Measurements from ENCODE around the gene GALC.

GALC gene

DNA sequence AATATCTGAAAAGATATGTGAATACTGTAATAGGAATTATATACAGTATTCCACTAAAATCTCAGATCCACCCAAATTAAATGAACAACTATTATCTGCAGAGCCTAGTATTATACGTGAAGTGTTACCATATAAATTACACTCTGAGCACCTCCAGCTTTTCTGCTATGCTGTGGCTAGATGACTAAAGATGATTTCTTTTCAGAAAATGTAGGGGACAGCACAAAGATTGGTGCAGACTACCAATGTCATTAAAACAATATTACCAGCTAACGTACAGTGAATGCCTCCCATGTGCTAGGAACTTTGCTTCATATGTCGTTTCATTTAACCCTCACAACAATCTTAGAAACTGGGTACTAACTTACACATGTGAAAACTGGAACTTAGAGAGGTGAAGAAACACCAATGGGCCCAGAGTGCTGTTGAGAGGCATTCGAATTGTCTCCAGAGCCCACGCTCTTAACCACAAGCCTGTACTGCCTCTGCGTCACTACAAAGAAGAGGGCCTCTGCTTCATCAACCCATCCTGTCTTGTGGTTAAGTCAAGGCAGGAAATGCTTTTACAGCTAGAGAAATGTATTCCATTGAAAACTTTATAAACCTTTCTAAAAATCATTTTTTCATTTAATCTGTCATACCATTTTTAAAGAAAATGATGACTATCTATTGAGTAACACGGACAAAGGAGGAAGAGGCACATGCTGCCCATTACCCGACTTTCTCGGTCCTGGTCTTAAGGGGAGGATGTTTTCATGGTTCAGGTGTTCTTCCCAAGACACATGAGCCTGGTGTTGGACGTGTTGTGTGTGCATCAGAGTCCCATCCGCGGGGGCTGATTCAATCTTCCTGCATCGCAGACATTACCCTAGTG, 13.2 kb upstream of the GALC start:
- no peak for DNase-seq (ENCODE audit: low spot score)

DNA sequence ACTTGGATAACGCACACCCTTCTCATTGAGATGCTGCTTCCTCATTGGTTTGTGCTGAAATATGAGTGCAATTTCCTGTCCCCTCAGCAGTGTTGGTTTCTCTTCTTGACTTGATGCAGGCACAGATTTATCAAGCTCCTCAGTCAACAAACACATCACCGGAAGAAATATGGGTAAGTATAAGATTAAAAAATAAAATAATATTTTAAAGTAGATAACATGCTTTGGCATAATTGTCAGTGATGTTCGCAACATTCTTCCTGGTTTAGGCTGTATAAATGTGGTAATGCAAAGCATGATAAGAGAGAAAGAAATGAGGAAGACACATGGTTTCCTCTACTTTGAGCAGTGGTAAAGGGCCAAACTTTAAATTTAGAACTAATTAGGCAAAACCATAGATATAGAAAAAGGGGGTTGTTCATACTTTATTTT, 12.1 kb upstream of the GALC start, which contains the start of gene GPR65:
Gene GPR65, plus strand, starts transcription at position 86 of the 432 bp plus-strand sequence. CDS start 5,713 bp downstream, outside the sequence.
- peak; percentile 10 for DNase-seq (ENCODE audit: low spot score)

DNA sequence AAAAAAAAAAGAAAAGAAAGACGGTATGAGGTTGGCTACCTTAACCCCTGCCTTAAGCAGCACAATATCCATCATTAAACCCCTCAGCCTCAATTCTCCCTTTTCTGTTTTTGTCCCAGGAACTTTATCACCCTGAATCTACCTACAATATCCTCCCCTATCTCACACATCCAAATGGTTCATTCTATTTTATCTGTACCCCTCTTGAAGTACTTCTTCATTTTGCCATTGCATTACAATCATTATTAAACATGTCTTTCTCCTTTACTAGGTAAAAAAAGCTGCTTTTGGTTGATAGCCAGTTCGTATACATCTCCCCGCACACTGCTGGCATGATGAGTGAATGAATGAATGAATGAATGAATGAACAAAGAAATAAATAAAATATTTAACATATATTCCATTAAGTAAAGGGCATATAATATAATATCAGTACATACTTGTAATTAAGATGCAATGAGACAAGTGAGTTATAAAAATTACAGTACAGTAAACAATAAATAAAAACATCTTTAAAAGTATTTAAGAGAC, 11.6 kb upstream of the GALC start:
- DNase-seq (ENCODE audit: low spot score): no peak

DNA sequence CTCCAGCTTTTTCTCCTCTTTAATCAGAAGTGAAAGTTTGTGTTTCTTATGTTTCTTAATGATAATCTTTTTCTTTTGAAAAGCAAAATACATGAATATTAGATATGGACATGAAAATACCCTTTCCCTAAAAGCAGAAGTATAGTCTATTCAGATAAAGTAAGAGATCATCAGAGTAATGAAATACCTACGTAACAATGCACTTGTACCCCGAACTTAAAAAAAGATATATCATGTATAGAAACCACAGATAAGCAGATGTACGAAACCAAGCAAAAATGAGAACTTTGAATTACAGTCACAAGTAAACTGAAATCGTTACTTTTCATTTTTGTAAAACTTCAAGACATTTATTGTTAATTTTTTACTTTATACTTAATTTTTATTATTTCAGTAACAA, 10.4 kb upstream of the GALC start:
- DNase-seq (ENCODE audit: low spot score): no peak

DNA sequence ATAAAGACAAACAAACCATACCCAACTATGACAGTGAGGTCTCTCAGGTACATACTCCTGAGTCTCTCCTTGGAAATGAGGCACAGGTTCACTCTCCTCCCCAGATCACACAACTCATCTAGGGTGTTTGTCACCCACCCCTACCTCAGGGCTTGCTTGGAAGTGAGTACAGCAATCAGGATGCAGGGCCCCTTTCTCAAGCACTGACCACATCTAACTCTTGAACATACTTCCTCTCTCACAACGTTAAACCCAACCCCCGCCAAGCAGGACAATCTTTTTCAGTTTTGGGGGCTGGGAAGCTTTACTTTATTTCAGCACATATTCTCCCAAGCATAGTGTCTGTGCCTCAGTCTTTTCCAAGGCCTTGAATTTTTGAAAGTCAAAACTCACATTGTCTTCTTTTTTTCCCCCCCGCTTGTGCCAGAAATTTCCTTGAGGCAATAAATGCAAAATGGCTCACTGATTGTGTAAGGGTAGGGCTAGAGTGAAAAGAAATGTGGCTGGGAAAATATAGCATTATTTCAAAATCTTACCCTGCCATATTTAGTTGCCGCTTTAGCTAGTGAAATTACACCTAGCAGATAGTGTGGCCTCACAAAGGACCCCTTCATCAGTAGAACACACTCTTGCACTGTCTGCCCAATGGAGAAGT, 9.6 kb upstream of the GALC start:
- no peak for DNase-seq (ENCODE audit: low spot score)

DNA sequence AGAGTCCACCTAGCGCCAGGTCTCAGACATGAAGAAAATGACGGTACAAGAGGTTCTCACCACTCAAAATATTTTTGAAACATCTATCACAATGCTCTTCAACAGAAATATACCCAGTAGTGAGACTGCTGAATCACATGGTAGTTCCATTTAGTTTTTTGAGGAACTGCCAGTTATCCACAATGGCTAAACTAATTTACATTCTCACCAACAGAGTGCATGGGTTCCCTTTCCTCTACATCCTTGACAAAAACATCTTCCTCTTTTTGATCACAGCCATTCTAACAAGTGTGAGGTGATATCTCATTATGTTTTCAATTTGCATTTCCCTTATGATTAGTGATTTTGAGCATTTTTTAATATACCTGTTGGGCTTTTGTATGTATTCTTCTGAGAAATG, 6.3 kb upstream of the GALC start:
- no peak for DNase-seq (ENCODE audit: low spot score)

DNA sequence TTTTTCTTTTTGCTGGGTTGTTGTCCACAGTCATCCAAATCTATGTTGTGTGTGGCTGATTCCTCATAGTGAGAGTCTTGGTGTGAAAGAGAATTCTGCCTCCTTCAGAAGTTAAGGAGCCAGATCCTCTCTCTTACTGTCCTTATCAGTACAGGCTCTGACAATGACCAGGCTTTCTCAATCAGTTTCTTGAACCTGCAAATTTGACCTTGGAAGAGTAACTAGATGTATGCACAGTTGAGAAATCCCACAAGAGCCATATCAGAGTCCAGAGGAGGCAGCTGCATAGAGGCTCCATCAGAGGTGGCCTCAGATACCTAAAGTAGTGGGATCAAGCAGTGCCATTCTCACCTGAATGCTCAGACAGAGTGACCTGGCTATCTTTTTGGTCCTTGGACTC, 5.5 kb upstream of the GALC start:
- DNase-seq (ENCODE audit: low spot score): no peak

DNA sequence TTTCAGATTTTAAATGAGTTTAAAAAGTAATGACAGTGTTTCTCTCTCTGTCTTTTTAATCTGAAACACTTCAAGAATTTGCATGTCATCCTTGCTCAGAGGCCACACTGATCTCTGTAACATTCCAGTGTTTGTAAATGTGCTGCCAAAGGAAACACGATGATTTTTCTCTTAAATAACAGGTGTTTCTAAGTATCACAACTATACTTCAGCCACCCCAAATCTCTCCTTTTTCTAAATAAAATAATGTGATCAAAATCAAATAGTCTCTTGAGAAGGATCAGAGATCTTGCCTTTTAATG, 3.3 kb upstream of the GALC start:
- DNase-seq (ENCODE audit: low spot score): no peak

DNA sequence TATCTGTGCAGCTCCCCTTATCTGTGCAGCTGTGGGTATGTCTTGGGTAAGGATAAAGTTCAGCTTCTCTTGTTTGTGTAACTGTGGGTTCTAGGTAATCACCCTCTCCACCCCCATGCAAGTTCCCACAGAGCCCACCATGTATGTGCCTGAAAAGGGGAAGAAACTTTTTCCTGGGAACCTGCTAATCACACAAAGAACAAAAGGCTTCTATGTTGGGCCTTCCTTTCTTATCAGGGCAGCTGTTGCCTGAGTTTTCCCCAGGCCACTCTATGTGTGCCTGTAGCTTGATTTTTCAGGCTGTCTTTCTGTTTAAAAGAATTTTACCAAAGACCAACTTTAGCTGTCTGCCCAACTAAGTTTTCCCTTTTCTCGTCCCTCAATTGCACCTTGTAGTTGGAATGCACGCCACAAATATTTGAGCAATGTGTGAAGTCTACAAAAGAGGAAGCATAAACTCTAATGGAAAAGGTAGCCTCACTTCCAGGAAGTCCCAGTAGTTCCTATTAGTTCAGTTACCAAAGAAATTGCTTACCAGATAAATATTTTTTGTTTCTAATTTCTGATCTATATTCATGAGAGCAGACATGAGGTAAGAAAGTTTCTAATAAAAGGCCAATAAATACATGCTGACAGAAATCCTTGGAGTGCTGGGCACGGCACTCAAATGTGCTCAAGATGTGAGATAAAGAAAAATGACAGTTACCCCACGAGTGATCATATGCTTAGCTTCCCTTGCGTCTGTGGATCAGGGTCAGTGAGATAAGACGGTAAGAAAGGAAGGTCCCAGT, 2.7 kb upstream of the GALC start:
- DNase-seq (ENCODE audit: low spot score): no peak

DNA sequence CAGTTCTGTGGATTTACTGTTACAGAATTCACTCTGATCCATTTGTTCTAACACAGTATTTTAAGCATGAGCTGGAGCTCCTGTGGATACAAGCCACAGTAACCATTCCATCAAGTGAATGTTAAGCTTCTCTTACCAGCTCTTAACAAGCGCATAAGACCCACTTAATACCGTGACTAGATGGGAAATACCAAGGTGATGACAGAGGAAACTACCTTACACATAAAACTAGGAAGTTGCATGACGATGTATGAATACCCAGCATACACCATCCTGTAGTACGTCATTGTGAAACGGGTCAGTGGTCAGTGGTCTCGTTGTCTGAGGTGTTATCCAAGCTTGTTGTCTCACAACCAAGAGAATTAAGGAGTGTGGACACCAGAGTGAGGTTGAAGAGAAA, 2.0 kb upstream of the GALC start:
- DNase-seq (ENCODE audit: low spot score): no peak

DNA sequence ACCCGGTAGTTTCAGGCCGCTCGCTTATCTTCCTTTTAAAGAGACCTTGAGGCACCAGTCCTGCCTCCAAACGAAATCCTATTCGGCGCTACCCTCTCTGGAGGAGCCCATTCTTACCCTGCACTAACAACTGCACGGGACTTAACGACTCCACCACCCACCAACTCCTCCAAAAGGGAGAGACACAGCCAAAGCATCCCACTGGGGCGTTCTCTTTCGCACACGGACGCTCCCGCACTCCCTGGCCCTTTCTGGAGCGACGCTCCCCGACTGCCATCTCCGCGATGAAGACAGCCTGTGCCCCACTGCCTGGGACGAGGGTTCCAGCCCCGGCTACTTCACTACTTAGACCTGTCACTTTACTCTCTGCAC, 650 bp downstream of the GALC start:
- no peak for DNase-seq (ENCODE audit: low spot score)

DNA sequence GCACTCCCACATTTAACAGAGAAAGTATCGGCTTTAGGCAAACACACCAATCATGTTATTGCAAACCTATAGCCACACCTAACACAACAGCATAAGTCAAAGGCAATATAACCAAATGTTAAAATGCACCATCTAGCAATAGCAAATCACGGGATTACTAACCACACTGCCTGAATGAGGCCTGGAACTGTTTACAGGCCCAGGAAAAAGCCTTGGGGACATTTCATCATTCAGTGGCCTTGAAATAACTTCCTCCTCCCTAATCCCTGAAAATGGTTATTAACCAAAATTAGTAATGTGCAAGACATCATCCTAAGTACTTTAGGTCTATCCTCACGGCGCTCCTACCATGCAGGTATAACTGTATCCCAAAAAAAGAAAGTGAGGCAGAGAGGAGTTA, 2.3 kb downstream of the GALC start:
- DNase-seq (ENCODE audit: low spot score): no peak

DNA sequence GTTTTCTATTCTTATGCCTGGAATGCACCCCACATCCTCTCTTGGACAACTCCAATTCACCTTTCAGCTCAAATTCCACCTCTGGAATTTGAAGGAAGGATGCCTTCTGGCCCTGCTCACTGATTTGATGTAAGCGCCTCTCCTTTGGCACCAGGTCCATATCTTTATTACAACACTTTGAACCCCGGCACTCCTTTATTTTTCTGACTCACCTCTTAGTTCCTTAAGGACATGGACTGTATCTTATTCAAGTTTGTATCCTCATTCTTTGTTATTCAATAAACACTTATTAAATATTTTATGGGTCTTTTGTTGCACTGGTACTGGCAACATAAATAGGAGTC, 3.1 kb downstream of the GALC start:
- DNase-seq (ENCODE audit: low spot score): no peak

DNA sequence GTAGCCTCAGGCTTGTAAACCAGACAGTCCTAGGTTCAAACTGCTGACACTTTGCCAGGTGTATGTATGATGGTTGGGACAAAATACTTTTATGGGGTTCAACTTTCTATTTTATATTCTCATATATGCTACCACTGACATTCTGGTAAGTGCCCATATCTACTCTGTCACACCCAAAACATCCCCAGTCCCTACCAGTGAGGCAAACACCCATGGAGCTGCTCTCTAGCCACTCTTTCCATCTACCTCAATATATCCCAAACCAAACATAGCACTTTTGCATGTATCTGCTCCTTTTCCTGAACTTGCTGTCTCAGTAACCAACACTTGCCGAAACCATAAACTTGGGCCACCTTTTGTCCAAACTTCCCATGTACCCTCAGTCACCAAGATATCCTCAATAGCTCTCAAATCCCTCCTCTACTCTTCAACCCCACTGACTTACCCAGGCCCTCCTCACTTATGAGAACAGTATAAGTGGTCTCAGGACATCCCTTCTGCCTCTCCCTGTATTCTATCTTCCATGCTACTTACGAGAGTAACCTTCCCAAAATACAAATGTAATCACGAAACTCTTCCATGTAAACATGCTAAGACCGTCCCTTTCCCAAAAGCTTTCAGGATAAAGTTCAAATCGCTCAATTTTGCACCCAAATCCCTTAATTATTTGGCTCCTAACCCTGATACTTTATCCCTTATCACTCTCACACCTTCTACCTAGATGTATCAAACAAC, 3.6 kb downstream of the GALC start:
- no peak for DNase-seq (ENCODE audit: low spot score)

DNA sequence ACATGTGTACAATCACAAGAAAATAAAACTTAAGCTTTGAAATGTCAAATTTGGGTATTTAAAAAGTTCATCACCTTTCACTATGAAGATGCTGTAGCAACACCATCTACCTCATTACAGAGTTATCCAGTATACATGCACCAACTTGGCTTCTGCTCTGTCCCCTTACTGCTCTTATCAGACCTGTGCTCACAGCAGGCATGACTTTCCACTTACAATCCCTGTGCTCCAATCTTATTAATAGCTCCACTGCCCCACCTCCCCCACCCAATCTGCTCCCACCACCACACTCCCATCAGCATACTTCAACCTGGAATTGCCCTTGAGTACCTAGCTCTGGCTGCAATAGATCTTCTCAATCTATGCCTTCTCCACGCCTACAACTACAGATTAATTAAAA, 13.3 kb downstream of the GALC start:
- no peak for DNase-seq (ENCODE audit: low spot score)

DNA sequence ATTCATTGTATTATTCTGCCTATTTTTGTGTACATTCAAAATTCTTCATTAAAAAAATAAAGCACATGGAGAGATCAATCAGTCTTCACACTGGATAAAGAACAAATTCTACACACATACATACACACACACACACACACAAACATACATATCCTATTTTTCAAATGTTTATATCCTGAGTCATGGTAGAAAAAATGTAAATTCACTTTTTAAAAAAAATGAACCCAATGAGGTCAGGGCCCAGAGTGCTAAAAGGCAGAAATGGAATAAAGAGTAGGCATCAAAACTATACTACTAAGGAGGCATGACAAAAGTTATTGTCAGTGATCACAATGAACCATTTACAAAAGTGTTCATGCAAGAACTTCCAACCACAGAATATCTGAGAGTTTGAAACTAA, 17.3 kb downstream of the GALC start:
- DNase-seq (ENCODE audit: low spot score): no peak

DNA sequence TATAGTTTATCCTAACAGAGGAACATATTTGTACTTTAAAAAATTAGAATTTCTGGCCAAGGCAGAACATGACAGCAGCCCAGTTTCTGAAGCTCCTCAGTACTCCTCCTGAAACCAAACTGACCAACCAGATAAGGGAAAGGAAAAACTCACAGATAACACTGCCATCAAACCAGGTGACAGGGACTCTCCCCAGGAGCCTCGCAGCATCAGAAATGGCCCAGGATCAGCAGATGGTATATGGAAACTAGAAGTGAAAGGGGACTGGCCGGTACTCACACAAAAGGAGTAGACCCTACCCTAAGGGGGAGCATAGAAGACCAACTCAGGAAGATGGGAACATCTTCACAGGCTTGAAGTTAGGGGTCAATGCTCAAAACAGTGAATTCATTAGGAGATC, 22.0 kb downstream of the GALC start:
- DNase-seq (ENCODE audit: low spot score): no peak

DNA sequence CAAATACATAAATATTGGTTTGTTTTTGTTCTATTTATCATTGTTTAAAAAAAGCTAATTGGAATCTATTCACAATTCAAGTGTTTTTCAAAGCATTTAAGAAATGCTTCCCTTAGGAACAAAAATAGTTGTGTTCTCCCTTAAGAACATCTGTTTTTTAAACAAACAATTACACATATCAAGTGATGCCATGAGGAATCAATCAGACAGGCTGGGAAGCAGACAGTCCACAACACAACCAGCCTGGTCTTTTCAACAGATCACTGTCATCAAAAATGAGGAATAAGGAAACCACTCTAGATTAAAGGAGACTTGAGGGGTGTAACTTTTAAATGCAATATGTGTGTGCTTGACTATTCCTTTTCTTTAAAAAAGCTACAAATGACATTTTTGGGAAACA, 25.5 kb downstream of the GALC start:
- DNase-seq (ENCODE audit: low spot score): no peak

DNA sequence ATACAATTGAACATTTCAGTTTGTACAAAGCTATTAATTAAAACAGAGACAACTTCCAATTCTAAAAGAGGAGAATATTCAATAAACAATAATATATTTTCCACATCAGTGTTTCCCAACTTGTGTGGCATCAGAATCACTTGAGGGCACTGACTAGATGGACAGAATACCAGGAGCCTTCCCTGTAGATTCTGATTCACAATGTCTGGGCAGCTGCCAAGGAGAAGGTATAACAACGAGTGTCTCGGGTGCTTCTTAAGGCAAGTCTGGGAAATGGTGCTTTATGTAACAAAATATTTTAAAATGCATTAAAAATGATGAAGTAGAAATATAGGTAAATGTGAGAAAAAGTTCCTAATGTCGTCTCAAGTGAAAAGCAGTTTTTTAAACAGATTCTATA, 26.2 kb downstream of the GALC start:
- DNase-seq (ENCODE audit: low spot score): no peak

DNA sequence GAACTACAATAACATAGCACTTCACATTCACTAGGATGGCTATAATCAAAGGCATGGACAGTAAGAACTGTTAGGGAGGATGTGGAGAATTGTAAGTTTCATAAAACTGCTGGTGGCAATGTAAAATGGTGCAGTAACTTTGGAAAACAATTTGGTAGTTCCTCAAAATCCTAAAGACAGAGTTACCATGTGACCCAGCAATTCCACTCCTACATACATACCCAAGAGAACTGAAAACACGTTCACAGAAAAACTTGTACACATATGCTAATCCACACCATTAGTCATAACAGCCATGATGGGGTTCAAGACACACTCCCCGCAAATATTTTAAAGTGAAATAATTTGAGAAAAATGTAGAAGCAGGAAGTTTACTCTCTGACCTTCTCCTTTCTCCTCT, 31.7 kb downstream of the GALC start:
- DNase-seq (ENCODE audit: low spot score): no peak

DNA sequence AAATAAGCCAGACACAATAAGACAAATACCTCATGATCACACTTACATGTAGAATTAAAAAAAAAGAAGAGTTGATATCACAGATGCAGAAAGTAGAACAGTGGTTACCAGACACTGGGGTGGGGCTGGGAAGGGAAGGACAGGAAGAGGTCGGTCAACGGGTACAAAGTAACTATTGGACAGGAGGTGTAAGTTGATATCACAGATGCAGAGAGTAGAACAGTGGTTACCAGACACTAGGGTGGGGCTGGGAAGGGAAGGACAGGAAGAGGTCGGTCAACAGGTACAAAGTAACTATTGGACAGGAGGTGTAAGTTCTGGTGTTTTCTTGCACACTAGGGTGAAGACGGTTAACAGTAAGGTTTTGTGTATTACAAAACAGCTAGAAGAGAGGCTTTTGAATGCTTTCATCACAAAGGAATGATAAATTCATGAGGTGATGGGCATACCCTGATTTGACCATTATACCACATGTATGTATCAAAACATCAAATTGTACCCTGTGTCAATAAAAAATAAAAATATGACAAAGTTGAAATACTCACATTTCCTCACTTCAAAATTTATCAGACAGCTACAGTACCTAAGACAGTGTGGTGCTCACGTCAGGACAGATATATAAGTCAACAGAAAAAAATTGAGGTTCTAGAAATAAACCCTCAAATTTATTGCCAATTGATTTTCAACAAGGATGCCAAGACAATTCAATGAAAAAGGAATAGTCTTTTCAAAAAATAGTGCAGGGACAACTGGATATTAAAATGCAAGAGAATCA, 32.8 kb downstream of the GALC start:
- no peak for DNase-seq (ENCODE audit: low spot score)
